K562 (cell line): Measurements from ENCODE around the gene CCNY. TPM values are rescaled to one million over a fixed set of nuclear protein-coding genes. Genes with fewer than 3 reads are reported as not detected.

Source experiments
- ARNT ChIP-seq, 2 experiments: fragments of 450-650 bp; IDR thresholded peaks; 2 replicates each; pipeline ENCODE4 v1.6.1; 2016; ENCODE audit warnings: mild to moderate bottlenecking in 1 of 2
- BRCA1 ChIP-seq, 2 experiments: fragments of 450-650 bp in 1 of 2; sonication (generic) in 1 of 2; formaldehyde crosslinking in 1 of 2; IDR thresholded peaks; 2 replicates each; pipeline versions ENCODE4 v1.5.0 to v1.6.1; 2017 to 2020; ENCODE audit warnings: mild to moderate bottlenecking in 1 of 2, missing genetic modification reagents in 1 of 2
- CREBBP ChIP-seq: IDR thresholded peaks from one replicate; pipeline ENCODE4 v1.6.1; 2012; ENCODE audit warnings: low read depth, mild to moderate bottlenecking, control low read depth, inconsistent platforms, low read length
- FOXJ2 ChIP-seq: fragments of 200-800 bp; sonication (Bioruptor generic); IDR thresholded peaks from 2 replicates; pipeline ENCODE4 v1.6.1; 2016; ENCODE audit warnings: missing genetic modification characterization, missing compliant biosample characterization
- GABPB1 ChIP-seq: sonication (generic); formaldehyde crosslinking; IDR thresholded peaks from 2 replicates; pipeline ENCODE4 v1.8.0; 2022; ENCODE audit warnings: mild to moderate bottlenecking, missing genetic modification reagents
- JUN ChIP-seq, 2 experiments: sonication (generic) in 1 of 2; formaldehyde crosslinking in 1 of 2; IDR thresholded peaks; 2 replicates each; pipeline versions ENCODE4 v1.6.1 to v1.8.0; 2012 to 2022; ENCODE audit warnings: borderline replicate concordance in 2 of 2, mild to moderate bottlenecking in 2 of 2, improper control_type of control experiment in 1 of 2, low read depth in 1 of 2, low read length in 1 of 2, missing genetic modification reagents in 1 of 2
- KLF1 ChIP-seq: fragments of 450-650 bp; IDR thresholded peaks from 2 replicates; pipeline ENCODE4 v1.6.1; 2016; ENCODE audit warnings: missing genetic modification characterization, missing compliant biosample characterization
- NR3C1 ChIP-seq: sonication (generic); formaldehyde crosslinking; IDR thresholded peaks from 2 replicates; pipeline ENCODE4 v1.8.1; 2022; ENCODE audit warnings: missing genetic modification reagents
- PHB ChIP-seq: fragments of 250-450 bp; sonication (Bioruptor Pico); IDR thresholded peaks from 2 replicates; pipeline ENCODE4 v1.5.0; 2021
- PYGO2 ChIP-seq: fragments of 450-650 bp; IDR thresholded peaks from 2 replicates; pipeline ENCODE4 v1.6.1; 2016; ENCODE audit warnings: mild to moderate bottlenecking, missing genetic modification characterization, moderate library complexity, missing compliant biosample characterization
- RBM17 ChIP-seq: fragments of 200-400 bp; formaldehyde crosslinking; IDR thresholded peaks from 2 replicates; pipeline ENCODE4 v1.6.1; 2017; ENCODE audit warnings: low read depth, mild to moderate bottlenecking, low read length, borderline replicate concordance
- RNF2 ChIP-seq: sonication (generic); IDR thresholded peaks from 2 replicates; pipeline ENCODE4 v1.6.1; 2016
- SNRNP70 ChIP-seq: fragments of 200-400 bp; formaldehyde crosslinking; optimal IDR thresholded peaks from 2 replicates; pipeline ENCODE3; 2017; ENCODE audit warnings: low read depth, low read length
- YBX1 ChIP-seq: fragments of 450-650 bp; IDR thresholded peaks from 2 replicates; pipeline ENCODE4 v1.7.1; 2016; ENCODE audit warnings: mild to moderate bottlenecking
- ZBTB7A ChIP-seq: IDR thresholded peaks from 2 replicates; pipeline ENCODE4 v1.6.1; 2011; ENCODE audit warnings: low read depth, mild to moderate bottlenecking, low read length, moderate library complexity, borderline replicate concordance; ENCODE audit not compliant: control insufficient read depth
- polyA plus RNA-seq, 8 experiments: library from polyadenylated mRNA; depleted of rRNA in 4 of 8; stranded (reverse) in 5 of 8; unstranded in 3 of 8; fragments of >200 nt; fragmentation: Nextera tagmentation in 2 of 8; fragmentation: Illumina TruSeq in 1 of 8; extraction: Ambion mirVana in 2 of 8; extraction: Trizol in 1 of 8; gene quantifications; 2 replicates each; pipeline versions ENCODE4 v1.2.1 to v1.2.3, GENCODE V29; 2011 to 2014; ENCODE audit warnings: inconsistent platforms in 1 of 8, missing spikeins in 1 of 8
- total RNA-seq, 7 experiments: library from RNA; depleted of rRNA in 6 of 7; stranded (reverse); fragments of >200 nt in 6 of 7; fragmentation: Illumina TruSeq in 2 of 7; extraction: Trizol in 2 of 7; gene quantifications; 2 replicates each; pipeline versions ENCODE4 v1.2.1 to v1.2.3, GENCODE V29; 2011 to 2021; ENCODE audit warnings: low replicate concordance in 1 of 7
- TF ChIP-seq, protein P1 (sequence below): fragments of 250-450 bp; sonication (Bioruptor Pico); IDR thresholded peaks from 2 replicates; pipeline ENCODE4 v1.8.0; 2021; ENCODE audit warnings: borderline replicate concordance, mild to moderate bottlenecking, moderate library complexity; ENCODE audit not compliant: poor library complexity, severe bottlenecking
- TF ChIP-seq, protein P2 (sequence below): sonication (generic); formaldehyde crosslinking; IDR thresholded peaks from 2 replicates; pipeline ENCODE4 v1.8.1; 2023; ENCODE audit warnings: mild to moderate bottlenecking, missing genetic modification reagents

Gene CCNY
- total and polyA plus RNA-seq, 9 of the 15 experiments (the other 6 are each of a cell fraction or from before 2014, with no cell fraction given), result 8.4 to 109 (median 38.6) TPM

DNA sequence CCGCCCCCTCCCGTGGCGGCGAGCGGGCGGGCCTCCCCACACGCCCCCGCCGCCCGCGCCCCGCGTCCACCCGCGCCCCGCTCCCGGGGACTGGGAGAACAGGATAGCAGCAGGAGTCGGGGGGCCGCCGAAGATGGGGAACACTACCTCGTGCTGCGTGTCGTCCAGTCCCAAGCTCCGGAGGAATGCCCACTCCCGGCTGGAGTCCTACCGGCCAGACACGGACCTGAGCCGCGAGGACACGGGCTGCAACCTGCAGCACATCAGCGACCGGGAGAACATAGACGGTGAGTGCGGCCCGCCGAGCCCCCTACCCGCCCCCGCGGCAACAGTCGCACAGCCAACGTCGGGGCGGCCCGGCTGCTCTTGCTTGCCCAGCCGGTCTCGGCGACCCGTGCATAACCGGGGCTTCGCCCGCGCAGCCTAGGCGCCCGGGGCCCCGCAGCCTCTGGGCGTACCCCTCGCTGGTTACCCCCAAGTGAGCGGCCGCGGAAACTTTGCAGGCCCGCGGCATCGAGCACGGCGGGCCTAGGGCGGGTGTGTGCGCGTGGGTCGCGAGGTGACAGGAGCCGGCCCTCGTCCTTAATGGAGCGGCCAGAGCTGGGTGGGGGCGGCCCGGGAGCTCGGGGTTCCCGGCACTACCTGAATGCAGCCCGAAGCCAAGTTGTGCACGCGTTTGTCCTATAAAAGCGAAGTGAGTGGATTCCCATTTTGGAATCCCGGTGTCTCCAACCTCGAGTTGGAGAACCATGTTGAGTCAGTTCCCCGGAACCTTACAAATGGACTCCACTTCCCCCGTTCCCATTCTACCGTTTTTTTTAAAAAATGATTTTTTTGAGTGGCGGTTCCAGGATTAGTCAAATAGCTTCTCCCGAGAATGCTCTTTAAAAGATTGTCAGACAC, 863 bp downstream of the CCNY start (continued):
- TF ChIP-seq, protein P1, sequence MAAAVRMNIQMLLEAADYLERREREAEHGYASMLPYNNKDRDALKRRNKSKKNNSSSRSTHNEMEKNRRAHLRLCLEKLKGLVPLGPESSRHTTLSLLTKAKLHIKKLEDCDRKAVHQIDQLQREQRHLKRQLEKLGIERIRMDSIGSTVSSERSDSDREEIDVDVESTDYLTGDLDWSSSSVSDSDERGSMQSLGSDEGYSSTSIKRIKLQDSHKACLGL (CRISPR knock-in tag), result no peak
- TF ChIP-seq PHB (no peak), JUN (IDR thresholded peaks at IDR 0.05; ENCODE audit: borderline replicate concordance, low read depth, low read length) (no peak), JUN (CRISPR knock-in tag; IDR thresholded peaks at IDR 0.05; ENCODE audit: borderline replicate concordance) (no peak), YBX1 (no peak), ARNT (IDR thresholded peaks at IDR 0.05) (no peak), BRCA1 (IDR thresholded peaks at IDR 0.05) (no peak), BRCA1 (CRISPR knock-in tag; IDR thresholded peaks at IDR 0.05) (no peak), ZBTB7A (peak; percentile 59; the same call in 1 of the 2 replicates), KLF1 (tag) (no peak), RNF2 (no peak), PYGO2 (tag) (no peak), CREBBP (no peak), NR3C1 (CRISPR knock-in tag) (peak; percentile 66; the same call in 1 of the 2 replicates), FOXJ2 (tag) (no peak), GABPB1 (CRISPR knock-in tag) (0 out of 2 replicates have a peak, but pooled peaks have one; percentile 26), SNRNP70 (no peak), RBM17 (no peak)
- TF ChIP-seq, protein P2, sequence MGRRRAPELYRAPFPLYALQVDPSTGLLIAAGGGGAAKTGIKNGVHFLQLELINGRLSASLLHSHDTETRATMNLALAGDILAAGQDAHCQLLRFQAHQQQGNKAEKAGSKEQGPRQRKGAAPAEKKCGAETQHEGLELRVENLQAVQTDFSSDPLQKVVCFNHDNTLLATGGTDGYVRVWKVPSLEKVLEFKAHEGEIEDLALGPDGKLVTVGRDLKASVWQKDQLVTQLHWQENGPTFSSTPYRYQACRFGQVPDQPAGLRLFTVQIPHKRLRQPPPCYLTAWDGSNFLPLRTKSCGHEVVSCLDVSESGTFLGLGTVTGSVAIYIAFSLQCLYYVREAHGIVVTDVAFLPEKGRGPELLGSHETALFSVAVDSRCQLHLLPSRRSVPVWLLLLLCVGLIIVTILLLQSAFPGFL (CRISPR knock-in tag), result no peak
